ENCODE measurements around the gene PRIMA1. TPM values are rescaled to one million over a fixed set of nuclear protein-coding genes. Genes with fewer than 3 reads are reported as not detected.

PRIMA1 gene
- total and polyA plus RNA-seq, 9 of the 15 experiments (the other 6 are each of a cell fraction or from before 2014, with no cell fraction given), result not detected

DNA sequence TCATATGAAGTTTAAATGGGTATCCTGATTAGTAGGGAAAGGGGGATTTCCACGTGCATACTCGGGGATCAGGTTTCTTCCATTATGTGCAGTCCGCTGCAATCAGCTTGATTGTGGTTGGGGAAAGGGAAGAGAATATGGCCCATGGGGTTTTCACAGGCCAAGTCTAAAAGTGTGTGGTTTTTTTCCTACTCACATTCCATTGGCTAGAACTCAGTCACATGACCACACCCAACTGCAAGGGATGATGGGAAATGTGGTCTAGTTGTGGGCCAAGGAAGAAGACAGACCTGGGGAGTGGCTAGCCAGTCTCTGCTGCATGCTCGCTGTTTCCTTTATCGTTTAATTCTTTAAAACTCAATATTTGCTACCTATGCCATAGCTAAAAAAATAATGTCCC lies 105.1 kb downstream of the PRIMA1 start (continued):
- TF ChIP-seq HCFC1 (IDR thresholded peaks at IDR 0.05; ENCODE audit: low read depth, low read length) (peak; percentile 61), NFYB (IDR thresholded peaks at IDR 0.05; ENCODE audit: extremely low read depth, insufficient read length) (peak; percentile 29), TFE3 (CRISPR knock-in tag; IDR thresholded peaks at IDR 0.05) (peak; percentile 94), NFATC3 (IDR thresholded peaks at IDR 0.05) (no peak), GABPA (tag; conservative IDR thresholded peaks at IDR 0.05; ENCODE audit: low read depth) (no peak), CSDE1 (IDR thresholded peaks at IDR 0.05) (no peak), CAMTA2 (CRISPR knock-in tag; conservative IDR thresholded peaks at IDR 0.05) (no peak), MYBL2 (IDR thresholded peaks at IDR 0.05; ENCODE audit: low read depth) (no peak), MYBL2 (CRISPR knock-in tag; IDR thresholded peaks at IDR 0.05; ENCODE audit: borderline replicate concordance) (no peak), SPI1 (IDR thresholded peaks at IDR 0.05; ENCODE audit: borderline replicate concordance, low read depth, low read length) (no peak), SRF (CRISPR knock-in tag; IDR thresholded peaks at IDR 0.05) (no peak), ZC3H4 (CRISPR knock-in tag; IDR thresholded peaks at IDR 0.05; ENCODE audit: borderline replicate concordance) (no peak), CBX8 (IDR thresholded peaks at IDR 0.05; ENCODE audit: borderline replicate concordance, extremely low read depth, low read depth, low read length, poor library complexity, severe bottlenecking) (no peak)
- TF ChIP-seq, protein P1, sequence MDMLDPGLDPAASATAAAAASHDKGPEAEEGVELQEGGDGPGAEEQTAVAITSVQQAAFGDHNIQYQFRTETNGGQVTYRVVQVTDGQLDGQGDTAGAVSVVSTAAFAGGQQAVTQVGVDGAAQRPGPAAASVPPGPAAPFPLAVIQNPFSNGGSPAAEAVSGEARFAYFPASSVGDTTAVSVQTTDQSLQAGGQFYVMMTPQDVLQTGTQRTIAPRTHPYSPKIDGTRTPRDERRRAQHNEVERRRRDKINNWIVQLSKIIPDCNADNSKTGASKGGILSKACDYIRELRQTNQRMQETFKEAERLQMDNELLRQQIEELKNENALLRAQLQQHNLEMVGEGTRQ (CRISPR knock-in tag; IDR thresholded peaks at IDR 0.05), result peak; percentile 87
- TF ChIP-seq, protein P2, sequence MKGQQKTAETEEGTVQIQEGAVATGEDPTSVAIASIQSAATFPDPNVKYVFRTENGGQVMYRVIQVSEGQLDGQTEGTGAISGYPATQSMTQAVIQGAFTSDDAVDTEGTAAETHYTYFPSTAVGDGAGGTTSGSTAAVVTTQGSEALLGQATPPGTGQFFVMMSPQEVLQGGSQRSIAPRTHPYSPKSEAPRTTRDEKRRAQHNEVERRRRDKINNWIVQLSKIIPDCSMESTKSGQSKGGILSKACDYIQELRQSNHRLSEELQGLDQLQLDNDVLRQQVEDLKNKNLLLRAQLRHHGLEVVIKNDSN (CRISPR knock-in tag; IDR thresholded peaks at IDR 0.05), result peak; percentile 63
- TF ChIP-seq, protein P3, sequence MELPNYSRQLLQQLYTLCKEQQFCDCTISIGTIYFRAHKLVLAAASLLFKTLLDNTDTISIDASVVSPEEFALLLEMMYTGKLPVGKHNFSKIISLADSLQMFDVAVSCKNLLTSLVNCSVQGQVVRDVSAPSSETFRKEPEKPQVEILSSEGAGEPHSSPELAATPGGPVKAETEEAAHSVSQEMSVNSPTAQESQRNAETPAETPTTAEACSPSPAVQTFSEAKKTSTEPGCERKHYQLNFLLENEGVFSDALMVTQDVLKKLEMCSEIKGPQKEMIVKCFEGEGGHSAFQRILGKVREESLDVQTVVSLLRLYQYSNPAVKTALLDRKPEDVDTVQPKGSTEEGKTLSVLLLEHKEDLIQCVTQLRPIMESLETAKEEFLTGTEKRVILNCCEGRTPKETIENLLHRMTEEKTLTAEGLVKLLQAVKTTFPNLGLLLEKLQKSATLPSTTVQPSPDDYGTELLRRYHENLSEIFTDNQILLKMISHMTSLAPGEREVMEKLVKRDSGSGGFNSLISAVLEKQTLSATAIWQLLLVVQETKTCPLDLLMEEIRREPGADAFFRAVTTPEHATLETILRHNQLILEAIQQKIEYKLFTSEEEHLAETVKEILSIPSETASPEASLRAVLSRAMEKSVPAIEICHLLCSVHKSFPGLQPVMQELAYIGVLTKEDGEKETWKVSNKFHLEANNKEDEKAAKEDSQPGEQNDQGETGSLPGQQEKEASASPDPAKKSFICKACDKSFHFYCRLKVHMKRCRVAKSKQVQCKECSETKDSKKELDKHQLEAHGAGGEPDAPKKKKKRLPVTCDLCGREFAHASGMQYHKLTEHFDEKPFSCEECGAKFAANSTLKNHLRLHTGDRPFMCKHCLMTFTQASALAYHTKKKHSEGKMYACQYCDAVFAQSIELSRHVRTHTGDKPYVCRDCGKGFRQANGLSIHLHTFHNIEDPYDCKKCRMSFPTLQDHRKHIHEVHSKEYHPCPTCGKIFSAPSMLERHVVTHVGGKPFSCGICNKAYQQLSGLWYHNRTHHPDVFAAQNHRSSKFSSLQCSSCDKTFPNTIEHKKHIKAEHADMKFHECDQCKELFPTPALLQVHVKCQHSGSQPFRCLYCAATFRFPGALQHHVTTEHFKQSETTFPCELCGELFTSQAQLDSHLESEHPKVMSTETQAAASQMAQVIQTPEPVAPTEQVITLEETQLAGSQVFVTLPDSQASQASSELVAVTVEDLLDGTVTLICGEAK (IDR thresholded peaks at IDR 0.05), result no peak
- TF ChIP-seq, protein P3 (CRISPR knock-in tag; IDR thresholded peaks at IDR 0.05), result no peak
